VCaP (cell line): ENCODE measurements around the gene EXOSC9.
"Not testable (repeated sequence)": the region's sequence is repeated elsewhere in the genome, so short reads cannot be mapped to it uniquely, and the experiment has no call there.

Experiments used
- H3K27ac ChIP-seq: fragments of 450-650 bp; 2 replicates; pipeline ENCODE4 v1.5.1; 2017
- CTCF ChIP-seq: fragments of 450-650 bp; conservative IDR thresholded peaks from 2 replicates; pipeline ENCODE4 v1.5.1; 2017; ENCODE audit warnings: mild to moderate bottlenecking, moderate library complexity

The EXOSC9 gene, protein sequence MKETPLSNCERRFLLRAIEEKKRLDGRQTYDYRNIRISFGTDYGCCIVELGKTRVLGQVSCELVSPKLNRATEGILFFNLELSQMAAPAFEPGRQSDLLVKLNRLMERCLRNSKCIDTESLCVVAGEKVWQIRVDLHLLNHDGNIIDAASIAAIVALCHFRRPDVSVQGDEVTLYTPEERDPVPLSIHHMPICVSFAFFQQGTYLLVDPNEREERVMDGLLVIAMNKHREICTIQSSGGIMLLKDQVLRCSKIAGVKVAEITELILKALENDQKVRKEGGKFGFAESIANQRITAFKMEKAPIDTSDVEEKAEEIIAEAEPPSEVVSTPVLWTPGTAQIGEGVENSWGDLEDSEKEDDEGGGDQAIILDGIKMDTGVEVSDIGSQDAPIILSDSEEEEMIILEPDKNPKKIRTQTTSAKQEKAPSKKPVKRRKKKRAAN

DNA sequence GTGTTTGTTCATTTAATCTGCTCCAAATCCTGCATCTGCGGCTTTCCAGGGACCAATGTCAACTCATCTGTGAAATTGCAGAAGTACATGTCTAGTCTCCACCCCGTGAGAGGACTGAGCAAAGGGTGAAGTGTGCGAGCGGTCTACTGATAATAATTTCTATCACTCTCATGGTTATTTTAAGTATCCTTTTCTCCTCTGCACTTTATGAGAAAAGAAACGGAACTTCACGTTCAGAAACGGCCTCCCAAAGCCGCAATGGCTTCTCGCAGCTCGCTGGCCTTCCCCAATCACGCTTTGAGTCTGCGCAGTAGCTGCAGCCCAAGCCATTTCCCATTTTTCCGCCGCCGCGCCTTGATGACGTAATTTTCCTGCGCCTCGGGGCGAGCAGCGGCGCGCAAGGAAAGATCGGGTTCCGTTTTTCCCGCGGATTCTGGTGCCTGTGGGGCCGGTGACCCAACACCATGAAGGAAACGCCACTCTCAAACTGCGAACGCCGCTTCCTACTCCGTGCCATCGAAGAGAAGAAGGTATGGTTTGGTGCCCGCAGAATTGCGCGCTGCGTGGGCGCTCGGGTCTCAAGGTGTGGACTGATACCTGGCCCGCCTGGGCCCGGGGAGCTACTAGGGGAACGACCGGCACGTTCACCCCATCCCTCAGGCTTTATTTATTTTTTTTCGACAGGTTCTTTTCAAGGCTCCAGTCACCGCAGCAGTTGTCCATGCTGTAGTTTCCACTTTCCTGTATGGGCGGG is at the start of gene EXOSC9:
EXOSC9 (plus strand) TSS at position 363 of the 754 bp plus-strand sequence; CDS start at position 465, 102 bp downstream.
- peak within 1 kb of the TSS; percentile 77 for H3K27ac ChIP-seq
- no peak for TF ChIP-seq CTCF

DNA sequence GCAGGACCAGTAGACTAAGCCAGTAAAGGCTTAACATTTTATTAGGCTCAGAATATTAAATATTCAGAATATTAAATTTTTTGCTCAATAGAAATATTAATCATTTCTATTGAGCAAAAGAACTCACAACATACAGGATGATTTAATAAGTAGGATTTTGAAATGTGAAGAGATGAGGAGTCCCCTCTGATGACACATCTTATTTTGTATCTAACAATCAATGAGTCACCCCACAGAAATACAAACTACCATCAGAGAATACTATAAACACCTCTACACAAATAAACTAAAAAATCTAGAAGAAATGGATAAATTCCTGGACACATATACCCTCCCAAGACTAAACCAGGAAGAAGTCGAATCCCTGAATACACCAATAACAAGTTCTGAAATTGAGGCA is 49.0 kb upstream of the EXOSC9 start:
- H3K27ac ChIP-seq = not testable (repeated sequence)

- no peak overlapping the region for H3K27ac ChIP-seq
- TF ChIP-seq CTCF = no peak
Observed at GRCh38 chr4:121758925-121759568, 42.1 kb upstream of the EXOSC9 start.

DNA sequence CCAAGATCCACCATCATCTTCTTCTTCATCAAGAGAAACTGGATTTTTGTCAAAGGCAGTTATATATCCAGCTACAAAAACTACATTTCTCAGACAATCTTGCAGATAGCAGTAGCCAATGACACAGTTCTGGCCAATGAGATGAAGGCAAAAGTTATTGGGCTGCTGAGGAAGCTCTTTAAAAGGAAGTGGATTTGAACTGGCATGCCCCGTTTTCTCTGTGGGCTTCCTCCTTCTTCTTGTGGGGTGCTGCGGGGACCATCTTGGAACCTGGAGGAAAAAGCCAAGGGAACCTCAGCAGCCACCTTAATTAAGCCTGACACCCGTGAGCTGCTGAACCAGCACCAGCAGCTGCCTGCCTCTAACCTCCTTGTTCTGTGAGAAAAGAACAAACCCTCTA is 40.9 kb upstream of the EXOSC9 start:
- H3K27ac ChIP-seq = no peak overlapping the region
- no peak for TF ChIP-seq CTCF

- no peak overlapping the region for H3K27ac ChIP-seq
- no peak for TF ChIP-seq CTCF
Observed at GRCh38 chr4:121764303-121764701, 36.8 kb upstream of the EXOSC9 start.

- H3K27ac ChIP-seq = no peak within 1 kb of the TSS
- TF ChIP-seq CTCF = no peak
Observed at GRCh38 chr4:121764702-121765367, 36.3 kb upstream of the EXOSC9 start, which contains the start of gene SMIM43. Gene SMIM43 (minus strand): TSS chr4:121765164. CDS start chr4:121765105, 59 bp downstream.

- H3K27ac ChIP-seq = no peak overlapping the region
- TF ChIP-seq CTCF = no peak
Observed at GRCh38 chr4:121765368-121765705, 35.8 kb upstream of the EXOSC9 start.
